Suppressor macrophage treated with lipopolysaccharide for 4 hours (primary cell): ENCODE measurements around the gene RET.
"Not testable (repeated sequence)": the region's sequence is repeated elsewhere in the genome, so short reads cannot be mapped to it uniquely, and the experiment has no call there.

ENCODE experiments used
- DNase-seq: peaks from one replicate; pipeline ENCODE4 v3.0.0-alpha.2; 2020

Gene RET

GRCh38 chr10:43079856-43080255 is 3.0 kb downstream of the RET start:
- no peak for DNase-seq

GRCh38 chr10:43082087-43082486 is 5.2 kb downstream of the RET start:
- DNase-seq: no peak

GRCh38 chr10:43082746-43083145 is 5.9 kb downstream of the RET start:
- no peak for DNase-seq

- DNase-seq: no peak
These were observed 6.9 kb downstream of the RET start for GRCh38 chr10:43083764-43084163.

- no peak for DNase-seq
These were observed 7.9 kb downstream of the RET start for GRCh38 chr10:43084812-43085211.

- no peak for DNase-seq
These were observed 9.6 kb downstream of the RET start for GRCh38 chr10:43086321-43086942.

GRCh38 chr10:43089519-43089918 is 12.7 kb downstream of the RET start:
- no peak for DNase-seq

GRCh38 chr10:43090188-43090587 is 13.3 kb downstream of the RET start:
- no peak for DNase-seq

- DNase-seq: no peak
These were observed 13.8 kb downstream of the RET start for GRCh38 chr10:43090664-43091063.

GRCh38 chr10:43091846-43092245 is 15.0 kb downstream of the RET start:
- DNase-seq: peak; percentile 75

- DNase-seq: no peak
These were observed 16.7 kb downstream of the RET start for GRCh38 chr10:43093423-43094076.

- DNase-seq: no peak
These were observed 17.2 kb downstream of the RET start for GRCh38 chr10:43094085-43094484.

- not testable (repeated sequence) for DNase-seq
These were observed 22.5 kb downstream of the RET start for GRCh38 chr10:43099339-43099738.

- DNase-seq: no peak
These were observed 23.1 kb downstream of the RET start for GRCh38 chr10:43099928-43100327.

- no peak for DNase-seq
These were observed 23.5 kb downstream of the RET start for GRCh38 chr10:43100366-43100765.

- no peak for DNase-seq
These were observed 25.4 kb downstream of the RET start for GRCh38 chr10:43102063-43102828.

GRCh38 chr10:43105102-43105955 is 28.5 kb downstream of the RET start:
- peak; percentile 85 for DNase-seq

- DNase-seq: no peak
These were observed 29.0 kb downstream of the RET start for GRCh38 chr10:43105956-43106229.

- DNase-seq: no peak
These were observed 29.6 kb downstream of the RET start for GRCh38 chr10:43106256-43107091.

GRCh38 chr10:43108951-43109350 is 32.1 kb downstream of the RET start:
- DNase-seq: no peak

- no peak for DNase-seq
These were observed 32.9 kb downstream of the RET start for GRCh38 chr10:43109671-43110249.
